Right forelimb (tissue), 1 donor: Measurements from ENCODE around the gene CYP3A7.
"Not testable (repeated sequence)": the region's sequence is repeated elsewhere in the genome, so short reads cannot be mapped to it uniquely, and the experiment has no call there.

Source experiments
- DNase-seq: peaks from one replicate; pipeline ENCODE4 v3.0.0-alpha.2; 2018

Gene CYP3A7

DNA sequence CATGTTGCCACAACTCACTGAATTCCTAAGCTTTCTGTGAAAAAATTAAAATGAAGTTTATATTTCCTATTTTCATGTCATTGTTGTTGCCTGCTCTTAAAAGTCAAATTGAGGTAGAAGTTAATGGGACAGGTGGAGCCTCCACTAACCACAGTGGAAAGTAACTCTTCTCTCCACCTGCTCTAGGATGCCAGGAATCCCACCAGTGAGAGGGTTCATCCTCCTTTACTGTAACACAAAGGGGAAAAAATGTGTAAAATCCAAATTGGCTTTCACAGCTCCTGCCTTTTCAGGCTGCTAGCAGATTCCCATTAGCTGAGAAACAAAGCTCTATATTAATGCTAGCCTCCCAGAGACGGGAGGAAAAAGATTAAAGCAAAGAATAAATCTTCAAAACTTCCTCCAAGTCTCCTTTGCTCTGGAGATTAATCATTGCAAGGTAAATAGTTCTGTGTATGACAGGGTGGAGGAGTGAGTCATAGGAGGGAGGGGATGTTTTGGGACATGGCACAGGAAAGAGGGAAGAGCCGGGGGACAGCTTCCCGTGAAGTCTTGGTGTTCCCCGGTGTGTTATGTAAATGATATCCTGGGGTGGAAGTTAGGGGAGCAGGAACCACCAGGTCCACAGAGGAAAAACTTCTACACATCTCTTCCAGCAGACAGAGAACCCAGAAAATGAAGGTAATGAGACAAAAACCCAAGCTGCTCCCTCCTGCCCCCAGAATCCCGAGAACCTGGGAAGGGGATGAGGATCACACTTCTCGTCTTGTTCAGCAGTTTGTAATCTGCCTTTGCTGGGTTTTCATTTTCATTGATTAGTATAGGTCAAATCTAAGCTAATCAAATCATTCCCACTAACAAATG is 35.9 kb downstream of the CYP3A7 start:
- not testable (repeated sequence) for DNase-seq

DNA sequence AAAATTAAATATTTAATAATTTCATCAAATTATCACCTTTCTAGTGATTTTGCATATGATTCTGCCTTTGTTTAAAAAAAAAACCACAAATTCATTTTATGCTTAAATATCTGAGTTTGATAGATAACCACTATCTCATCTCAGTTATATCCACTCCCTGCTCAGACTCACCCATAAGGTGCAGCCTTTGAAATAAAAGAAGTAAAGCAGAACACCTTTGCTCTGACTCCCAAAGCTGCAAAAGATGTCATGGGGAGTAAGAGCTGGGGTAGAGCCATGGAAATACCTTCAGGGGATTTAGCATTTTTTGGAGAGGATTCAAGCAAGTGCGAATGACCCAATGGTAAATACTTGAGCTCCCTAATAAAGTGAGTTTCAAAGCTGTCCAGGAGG is 40.1 kb downstream of the CYP3A7 start:
- no peak for DNase-seq

DNA sequence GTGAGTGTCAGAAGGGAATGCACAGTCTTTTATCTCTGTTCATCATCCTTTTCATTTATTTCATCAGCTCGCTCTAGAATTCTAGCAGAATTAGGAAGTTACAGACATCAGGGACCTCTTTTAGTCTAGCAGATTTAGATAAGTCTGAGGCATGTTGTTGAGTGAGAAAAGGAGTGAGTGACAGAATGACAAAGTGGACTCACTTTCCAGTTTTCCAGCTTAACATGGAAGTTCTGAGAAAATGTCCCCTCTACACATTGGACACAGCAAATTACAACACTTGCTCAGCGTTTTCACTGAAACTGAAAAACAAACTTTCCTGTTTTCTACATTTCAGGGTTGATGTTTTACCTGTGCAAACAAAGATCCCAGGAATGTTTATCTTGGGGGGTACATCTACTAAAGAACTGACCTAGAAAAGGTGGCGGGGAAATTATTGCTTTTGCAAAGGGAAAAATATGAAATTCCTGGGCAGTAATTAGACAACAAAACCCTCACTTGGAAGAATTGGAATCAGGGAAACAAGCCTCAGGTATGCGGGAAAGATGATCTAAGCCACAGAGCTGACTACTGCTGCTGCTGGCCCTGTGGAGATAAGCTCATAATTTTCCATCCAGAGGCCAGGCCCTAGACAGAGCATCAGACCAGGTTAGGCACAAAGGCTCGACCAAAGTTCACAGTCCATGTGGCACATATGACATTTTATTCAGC is 40.6 kb downstream of the CYP3A7 start:
- DNase-seq, result no peak

DNA sequence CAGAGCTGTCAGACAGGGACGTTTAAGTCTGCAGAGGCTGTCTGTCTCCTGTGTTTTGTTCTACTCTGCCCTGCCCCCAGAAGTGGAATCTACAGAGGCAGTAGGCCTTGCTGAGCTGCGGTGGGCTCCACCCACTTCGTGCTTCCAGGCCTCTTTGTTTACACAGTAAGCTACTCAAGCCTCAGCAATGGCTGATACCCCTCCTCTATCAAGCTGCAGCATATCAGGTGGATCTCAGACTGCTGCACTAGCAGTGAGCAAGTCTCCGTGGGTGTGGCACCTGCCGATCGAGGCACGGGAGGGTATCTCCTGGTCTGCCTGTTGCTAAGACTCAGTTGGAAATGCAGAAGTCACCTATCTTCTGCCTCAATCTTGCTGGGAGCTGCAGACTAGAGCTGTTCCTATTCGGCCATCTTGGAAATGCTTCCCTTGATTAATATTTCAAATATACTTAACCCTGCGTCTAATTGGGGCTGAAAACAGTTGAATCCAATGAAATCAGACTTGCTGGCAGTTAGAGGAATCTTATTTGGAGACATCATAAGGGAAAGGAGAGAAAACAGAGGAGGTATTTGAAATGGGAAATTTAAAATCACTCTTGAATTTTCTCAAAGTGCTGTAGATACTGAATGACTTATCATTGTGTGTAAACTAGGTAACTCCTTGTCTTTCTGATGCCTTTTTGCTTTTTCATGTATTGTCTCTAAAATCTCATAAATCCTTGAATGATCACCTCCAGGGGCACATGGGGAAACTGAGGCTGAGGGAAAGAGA is 41.4 kb downstream of the CYP3A7 start:
- no peak for DNase-seq

DNA sequence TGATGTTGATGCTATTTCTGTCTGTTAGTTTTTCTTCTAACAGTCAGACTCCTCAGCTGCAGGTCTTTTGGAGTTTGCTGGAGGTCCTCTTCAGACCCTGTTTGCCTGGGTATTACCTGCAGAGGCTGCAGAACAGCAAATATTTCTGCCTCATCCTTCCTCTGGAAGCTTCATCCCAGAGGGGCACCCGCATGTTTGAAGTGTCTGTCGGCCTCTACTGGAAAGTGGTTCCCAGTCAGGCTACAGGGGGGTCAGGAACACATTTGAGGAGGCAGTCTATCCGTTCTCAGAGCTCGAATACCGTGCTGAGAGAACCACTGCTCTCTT is 41.9 kb downstream of the CYP3A7 start:
- no peak for DNase-seq

DNA sequence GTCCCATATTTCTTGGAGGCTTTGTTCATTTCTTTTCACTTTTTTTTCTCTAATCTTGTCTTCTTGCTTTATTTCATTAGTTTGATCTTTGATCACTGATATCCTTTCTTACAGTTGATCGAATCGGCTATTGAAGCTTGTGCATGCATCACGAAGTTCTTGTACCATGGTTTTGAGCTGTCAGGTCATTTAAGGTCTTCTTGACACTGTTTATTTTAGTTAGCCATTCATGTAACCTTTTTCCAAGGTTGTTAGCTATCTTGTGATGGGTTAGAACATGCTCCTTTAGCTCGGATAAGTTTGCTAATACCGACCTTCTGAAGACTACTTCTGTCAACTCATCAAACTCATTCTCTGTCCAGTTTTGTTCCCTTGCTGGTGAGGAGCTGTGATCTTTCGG is 42.4 kb downstream of the CYP3A7 start:
- not testable (repeated sequence) for DNase-seq

DNA sequence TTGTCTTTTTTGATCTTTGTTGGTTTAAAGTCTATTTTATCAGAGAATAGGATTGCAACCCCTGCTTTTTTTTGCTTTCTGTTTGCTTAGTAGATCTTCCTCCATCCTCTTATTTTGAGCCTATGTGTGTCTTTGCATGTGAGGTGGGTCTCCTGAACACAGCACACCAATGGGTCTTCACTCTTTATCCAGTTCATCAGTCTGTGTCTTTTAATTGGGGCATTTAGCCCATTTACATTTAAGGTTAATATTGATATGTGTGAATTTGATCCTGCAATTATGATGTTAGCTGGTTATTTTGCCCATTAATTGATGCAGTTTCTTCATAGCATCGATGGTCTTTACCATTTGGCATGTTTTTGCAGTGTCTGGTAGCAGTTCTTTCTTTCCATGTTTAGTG is 43.3 kb downstream of the CYP3A7 start:
- not testable (repeated sequence) for DNase-seq

DNA sequence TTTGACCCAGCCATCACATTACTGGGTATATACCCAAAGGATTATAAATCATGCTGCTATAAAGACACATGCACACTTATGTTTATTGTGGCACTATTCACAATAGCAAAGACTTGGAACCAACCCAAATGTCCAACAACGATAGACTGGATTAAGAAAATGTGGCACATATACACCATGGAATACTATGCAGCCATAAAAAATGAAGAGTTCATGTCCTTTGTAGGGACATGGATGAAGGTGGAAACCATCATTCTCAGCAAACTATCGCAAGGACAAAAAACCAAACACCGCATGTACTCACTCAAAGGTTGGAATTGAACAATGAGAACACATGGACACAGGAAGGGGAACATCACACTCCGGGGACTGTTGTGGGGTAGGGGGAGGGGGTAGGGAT is 44.1 kb downstream of the CYP3A7 start:
- DNase-seq, result not testable (repeated sequence)

DNA sequence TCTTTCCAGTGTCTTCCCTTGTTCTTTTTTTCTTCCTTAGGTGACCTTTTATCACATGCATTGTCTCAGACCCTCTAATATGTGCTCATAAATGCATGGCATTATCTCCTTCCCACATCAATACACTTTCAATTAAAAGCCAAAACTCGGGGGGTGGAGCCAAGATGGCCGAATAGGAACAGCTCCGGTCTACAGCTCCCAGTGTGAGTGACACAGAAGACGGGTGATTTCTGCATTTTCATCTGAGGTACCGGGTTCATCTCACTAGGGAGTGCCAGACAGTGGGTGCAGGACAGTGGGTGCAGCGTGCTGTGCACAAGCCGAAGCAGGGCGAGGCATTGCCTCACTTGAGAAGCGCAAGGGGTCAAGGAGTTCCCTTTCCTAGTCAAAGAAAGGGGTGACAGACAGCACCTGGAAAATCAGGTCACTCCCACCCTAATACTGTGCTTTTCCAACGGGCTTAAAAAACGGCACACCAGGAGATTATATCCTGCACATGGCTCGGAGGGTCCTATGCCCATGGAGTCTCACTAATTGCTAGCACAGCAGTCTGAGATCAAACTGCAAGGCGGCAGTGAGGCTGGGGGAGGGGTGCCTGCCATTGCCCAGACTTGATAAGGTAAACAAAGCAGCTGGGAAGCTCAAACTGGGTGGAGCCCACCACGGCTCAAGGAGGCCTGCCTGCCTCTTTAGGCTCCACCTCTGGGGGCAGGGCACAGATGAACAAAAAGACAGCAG is 49.0 kb downstream of the CYP3A7 start:
- DNase-seq, result not testable (repeated sequence)

DNA sequence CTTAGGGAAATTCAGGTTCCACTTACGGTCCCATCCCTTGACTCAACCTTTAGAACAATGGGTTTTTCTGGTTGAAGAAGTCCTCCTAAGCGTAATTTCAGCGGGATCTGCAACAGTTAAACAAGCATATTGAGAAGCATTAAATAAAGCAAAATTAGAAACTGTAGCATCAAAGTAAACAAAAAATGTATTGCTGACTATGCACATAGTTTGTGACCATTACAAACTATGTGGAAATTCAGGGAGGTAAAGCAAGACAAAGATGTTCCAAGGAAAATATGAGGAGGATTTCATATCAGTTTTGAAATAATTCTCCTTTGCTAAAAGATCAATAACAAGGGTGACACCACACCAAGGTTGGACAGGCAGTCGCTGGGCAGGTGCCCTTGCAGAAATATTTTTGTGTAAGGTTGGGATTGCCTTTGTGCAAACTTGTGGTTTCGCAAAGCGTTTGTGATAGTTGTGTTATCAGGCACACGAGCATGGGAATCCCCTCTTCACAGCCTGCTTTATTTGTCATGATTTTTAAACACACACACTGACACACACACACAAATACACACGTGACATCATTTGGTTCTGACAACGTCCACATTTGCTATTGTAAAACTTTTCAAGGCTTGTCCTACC is 49.8 kb downstream of the CYP3A7 start:
- no peak for DNase-seq

DNA sequence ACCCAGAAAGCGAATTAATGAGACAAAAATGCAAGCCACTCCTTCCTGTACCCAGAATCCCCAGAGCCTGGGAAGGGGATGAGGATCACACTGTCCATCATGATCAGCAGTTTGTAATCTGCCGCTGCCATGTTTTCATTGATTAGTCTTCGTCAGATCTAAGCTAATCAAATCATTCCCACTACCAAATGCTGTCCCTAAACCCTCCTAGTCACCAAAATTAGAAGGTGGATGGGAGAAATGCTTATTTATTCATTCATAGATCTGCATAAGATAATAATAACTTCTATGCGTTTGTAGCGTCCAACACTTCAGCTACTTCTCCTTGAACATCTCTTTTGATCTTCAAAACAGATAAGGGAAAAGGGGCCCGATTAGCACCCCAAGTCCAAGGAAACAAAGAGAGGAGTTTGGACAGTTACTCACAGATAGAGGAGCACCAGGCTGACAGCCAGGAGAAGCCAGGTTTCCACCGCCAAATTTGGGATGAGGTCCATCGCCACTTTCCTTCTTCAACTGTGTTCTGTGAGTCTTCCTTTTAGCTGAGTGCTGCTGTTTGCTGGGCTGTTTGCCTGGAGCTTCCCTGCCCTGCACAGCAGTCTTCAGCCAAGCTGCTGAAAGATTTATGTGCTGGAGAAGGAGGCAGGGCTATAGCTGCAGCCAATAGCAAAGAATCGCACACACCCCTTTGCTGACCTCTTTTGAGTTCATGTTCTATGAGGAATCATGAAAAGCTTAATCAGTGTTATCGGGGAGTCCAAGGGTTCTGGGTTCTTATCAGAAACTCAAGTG is 55.4 kb downstream of the CYP3A7 start, which contains the start of gene CYP3A5:
Gene CYP3A5 (minus strand): TSS at position 597 of the 792 bp plus-strand sequence. CDS start 100 bp downstream, at position 497.
- no peak for DNase-seq

DNA sequence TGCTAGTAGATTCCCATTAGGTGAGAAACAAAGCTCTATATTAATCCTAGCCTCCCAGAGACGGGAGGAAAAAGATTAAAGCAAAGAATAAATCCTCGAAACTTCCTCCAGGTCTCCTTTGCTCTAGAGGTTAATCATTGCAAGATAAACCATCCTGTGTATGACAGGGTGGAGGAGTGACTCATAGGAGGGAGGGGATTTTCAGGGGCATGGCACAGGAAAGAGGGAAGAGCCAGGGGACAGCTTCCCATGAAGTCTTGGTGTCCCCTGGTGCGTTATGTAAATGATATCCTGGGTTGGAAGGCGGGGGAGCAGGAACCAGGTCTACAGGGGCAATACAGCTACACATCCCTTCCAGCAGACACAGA is 56.0 kb downstream of the CYP3A7 start:
- DNase-seq, result no peak

DNA sequence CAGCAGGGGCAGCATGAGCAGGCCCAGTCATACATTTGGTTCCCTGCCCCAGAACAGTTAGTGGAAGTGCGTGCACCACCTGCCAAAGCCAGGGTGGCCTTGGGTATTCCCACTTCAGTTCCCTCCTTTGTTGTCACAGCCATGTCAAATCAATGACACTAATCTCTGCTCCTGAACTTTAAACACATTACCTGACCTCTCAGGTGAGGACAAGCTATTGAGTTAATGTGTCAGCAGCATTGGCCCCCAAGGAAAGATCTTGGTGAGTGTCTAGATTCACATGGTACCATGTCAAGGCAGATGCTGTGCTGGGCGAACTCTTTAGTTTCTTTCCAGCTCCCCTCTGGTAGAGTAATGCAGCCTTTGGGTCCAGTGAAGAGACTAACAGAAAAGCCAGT is 57.3 kb downstream of the CYP3A7 start:
- DNase-seq, result no peak

DNA sequence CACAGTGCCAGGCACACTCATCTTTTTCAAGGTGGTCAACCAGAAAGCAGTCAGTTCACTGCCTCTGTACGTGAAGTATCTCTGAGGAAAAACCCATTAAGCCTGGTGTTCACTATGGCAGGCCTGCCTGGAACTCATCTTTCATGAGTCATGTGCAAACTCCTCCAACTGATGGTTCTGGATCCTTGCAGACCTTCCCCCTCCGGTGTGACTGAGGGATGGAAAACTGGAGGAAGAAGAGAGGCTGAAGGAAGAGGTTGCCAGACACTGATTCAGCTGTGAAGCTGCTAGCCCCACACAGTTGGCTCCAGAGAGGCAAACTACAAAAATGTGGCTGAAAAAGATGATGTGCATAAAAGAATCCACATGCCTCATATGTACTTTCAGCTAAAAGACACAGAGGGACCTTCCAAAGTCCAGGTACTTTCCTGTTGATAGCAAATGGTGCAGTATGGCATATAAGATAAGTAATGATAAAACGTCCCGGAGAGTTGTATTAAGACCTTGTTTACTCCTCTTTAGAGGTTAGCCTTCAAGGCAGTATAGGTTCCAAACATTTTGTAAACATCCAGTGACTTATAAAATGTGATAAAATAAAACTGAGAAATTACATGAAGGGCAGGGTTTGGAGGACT is 57.9 kb downstream of the CYP3A7 start:
- DNase-seq, result no peak

DNA sequence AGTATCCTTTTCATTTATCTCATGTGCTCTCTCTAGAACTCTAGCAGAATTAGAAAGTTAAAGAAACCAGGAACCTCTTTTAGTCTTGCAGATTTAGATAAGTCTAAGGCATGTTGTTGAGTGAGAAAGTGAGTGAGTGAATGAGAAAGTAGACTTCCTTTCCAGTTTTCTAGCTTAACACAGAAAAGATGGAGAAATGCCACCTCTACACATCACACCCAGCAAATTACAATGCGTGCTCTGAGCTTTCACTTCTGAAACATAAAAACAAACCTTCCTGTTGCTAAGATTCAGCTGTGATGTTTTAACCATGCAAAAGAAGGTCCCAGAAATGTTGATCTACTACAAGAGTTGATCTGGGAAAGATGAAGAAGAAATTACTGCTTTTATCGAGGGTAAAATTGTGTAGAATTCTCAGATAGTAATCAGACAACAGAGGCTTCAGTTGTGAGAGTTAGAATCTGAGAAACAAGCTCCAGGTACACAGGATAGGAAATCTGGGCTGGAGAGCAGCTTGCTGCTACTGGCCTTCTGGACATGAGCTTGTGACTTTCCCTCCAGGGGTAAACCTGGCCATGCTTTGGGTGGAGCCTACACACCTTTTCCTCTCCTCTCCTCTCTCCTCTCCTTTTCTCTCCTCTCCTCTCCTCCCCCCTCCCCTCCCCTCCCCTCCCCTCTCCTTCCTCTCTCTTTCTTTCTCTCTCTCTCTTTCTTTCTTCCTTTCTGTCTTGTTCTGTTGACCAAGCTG is 59.8 kb downstream of the CYP3A7 start:
- DNase-seq, result no peak

DNA sequence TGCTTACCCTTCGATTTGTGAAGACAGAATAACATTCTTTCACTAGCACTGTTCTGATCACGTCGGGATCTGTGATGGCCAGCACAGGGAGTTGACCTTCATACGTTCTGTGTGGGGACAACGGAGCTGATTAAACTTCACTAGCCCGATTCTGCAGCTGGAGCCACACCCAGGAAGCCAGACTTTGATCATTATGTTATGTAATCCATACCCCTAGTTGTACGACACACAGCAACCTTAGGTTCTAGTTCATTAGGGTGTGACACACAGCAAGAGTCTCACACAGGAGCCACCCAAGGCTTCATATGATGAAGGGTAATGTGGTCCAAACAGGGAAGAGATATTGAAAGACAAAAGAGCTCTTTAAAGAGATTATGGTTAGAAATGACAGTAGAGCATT is 62.4 kb downstream of the CYP3A7 start:
- no peak for DNase-seq

DNA sequence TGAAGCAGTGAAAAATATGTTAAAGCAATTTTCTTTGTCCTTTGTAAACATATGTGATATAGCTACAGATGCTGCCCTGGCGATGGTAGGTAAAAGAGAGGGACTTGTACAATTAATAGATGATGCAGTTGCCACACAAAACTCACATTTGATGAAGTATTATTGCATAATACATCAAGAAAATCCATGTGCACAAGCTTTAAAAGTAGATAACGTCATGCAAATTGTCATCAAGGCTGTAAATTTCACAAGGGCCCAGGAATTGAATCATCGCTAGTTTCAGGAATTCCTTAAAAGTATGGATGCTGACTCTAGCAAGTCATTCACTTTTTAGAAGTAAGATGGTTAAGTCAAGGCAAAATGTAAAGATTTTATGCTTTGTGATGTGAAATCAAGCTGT is 65.2 kb downstream of the CYP3A7 start:
- DNase-seq, result no peak

DNA sequence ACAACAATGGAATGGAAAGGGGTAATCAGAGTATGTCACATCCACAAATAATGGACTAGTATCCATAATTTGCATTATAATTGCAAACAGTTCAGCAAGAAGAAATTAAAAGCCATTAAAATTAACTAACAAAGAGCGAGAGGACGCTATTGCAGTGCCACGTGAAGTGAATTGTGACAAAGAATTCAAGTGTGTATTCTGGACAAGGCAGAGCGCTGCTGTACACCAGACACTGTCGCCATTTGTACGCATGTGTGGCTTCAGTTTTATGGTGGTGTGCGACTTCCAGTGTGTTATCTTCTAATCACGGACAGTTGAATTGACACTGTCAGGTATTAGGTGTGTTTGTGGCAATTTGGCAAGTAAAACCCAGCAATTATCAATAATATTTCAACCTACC is 66.5 kb downstream of the CYP3A7 start:
- DNase-seq, result no peak

DNA sequence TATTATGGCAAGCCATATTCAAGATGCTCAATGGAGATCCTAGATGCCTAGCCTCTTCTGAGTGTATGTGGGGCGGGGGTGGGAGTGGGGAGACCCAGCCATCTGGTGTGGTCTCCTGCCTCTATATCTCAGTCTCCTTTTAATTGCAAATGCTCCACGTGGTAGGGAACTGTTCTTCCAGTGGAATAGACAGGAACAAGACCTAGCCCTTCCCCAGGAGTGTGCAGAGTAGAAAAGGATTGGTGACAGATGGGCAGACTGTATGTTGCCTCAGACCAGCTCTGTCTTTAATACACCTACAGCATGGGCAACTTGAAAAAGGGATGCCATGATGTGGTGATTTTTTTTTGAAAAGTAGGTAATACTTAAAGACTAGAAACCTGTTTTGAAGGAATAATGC is 67.8 kb downstream of the CYP3A7 start:
- no peak for DNase-seq

DNA sequence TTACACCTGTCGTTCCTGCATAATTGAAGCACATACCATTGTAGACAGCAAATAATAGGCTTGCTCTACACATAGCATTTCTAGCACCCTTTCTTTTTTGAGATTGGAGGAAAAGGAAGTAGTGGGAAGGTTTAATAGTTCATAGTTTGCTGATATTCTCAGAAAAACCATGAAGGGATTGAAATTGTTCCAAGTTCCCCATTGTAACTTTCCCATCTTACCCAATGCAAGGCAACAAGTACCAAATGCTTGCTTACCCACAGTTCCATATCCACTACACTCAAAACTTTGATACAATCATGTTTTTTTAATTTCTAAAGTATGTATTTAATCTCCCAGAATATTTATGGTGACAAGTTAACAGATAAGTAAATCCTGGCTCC is 69.0 kb downstream of the CYP3A7 start:
- no peak for DNase-seq
